HEK293 (cell line): ENCODE measurements around the gene CACNA1C.
"Not testable (repeated sequence)": the region's sequence is repeated elsewhere in the genome, so short reads cannot be mapped to it uniquely, and the experiment has no call there.

Experiments
- CTCF ChIA-PET: fragments of 350-600 bp; formaldehyde crosslinking; extraction: SDS; loops from one replicate; lab custom pipeline; 2021; ENCODE audit warnings: antibody characterized with exemption; lab: Yijun Ruan, JAX
- POLR2A ChIA-PET: fragments of 300-600 bp; formaldehyde crosslinking; extraction: SDS; loops from one replicate; lab custom pipeline; 2020; ENCODE audit warnings: antibody characterized with exemption, inconsistent platforms; lab: Yijun Ruan, JAX
- H3K27ac ChIP-seq: fragments of 200-500 bp; sonication (Bioruptor generic); 2 replicates; pipeline ENCODE4 v1.5.1; 2014; ENCODE audit warnings: low read depth, low read length, control low read depth, inconsistent platforms; ENCODE audit errors: extremely low read depth
- H3K36me3 ChIP-seq, 2 experiments: fragments of 200-500 bp in 1 of 2; sonication (Bioruptor generic) in 1 of 2; 1 replicate in 1 of 2; 2 replicates in 1 of 2; pipeline ENCODE4 v1.5.1; 2014 to 2017; ENCODE audit warnings: inconsistent platforms in 2 of 2, low read length in 2 of 2; ENCODE audit not compliant: control insufficient read depth in 2 of 2, insufficient read depth in 1 of 2
- H3K4me1 ChIP-seq: fragments of 200-500 bp; sonication (Bioruptor generic); 2 replicates; pipeline ENCODE4 v1.5.1; 2014; ENCODE audit warnings: mild to moderate bottlenecking, low read length, inconsistent platforms; ENCODE audit not compliant: control insufficient read depth, insufficient read depth
- H3K4me3 ChIP-seq: 2 replicates; pipeline ENCODE4 v1.5.1; 2011; ENCODE audit warnings: low read depth, mild to moderate bottlenecking, control low read depth, low read length, moderate library complexity
- H3K9me3 ChIP-seq: fragments of 200-500 bp; sonication (Bioruptor generic); 2 replicates; pipeline ENCODE4 v1.5.1; 2014; ENCODE audit warnings: low read depth, low read length, inconsistent platforms; ENCODE audit not compliant: control insufficient read depth, insufficient read depth
- GFI1B ChIP-seq: fragments of 450-650 bp; formaldehyde crosslinking; IDR thresholded peaks from 2 replicates; pipeline ENCODE4 v1.5.1; 2016; ENCODE audit warnings: missing biosample characterization, missing genetic modification characterization
- KLF1 ChIP-seq: fragments of 450-650 bp; formaldehyde crosslinking; IDR thresholded peaks from 2 replicates; pipeline ENCODE4 v1.5.1; 2016; ENCODE audit warnings: missing biosample characterization, missing genetic modification characterization
- SCRT1 ChIP-seq: fragments of 450-650 bp; formaldehyde crosslinking; IDR thresholded peaks from 2 replicates; pipeline ENCODE4 v1.5.1; 2016; ENCODE audit warnings: missing biosample characterization, missing genetic modification characterization, borderline replicate concordance
- SCRT2 ChIP-seq: fragments of 450-650 bp; formaldehyde crosslinking; IDR thresholded peaks from 2 replicates; pipeline ENCODE4 v1.5.1; 2016; ENCODE audit warnings: missing biosample characterization, missing genetic modification characterization
- ZEB2 ChIP-seq: fragments of 450-650 bp; formaldehyde crosslinking; IDR thresholded peaks from 2 replicates; pipeline ENCODE4 v1.5.1; 2016; ENCODE audit warnings: missing biosample characterization, missing genetic modification characterization
- ZNF133 ChIP-seq: fragments of 450-650 bp; formaldehyde crosslinking; IDR thresholded peaks from 2 replicates; pipeline ENCODE4 v1.5.1; 2016; ENCODE audit warnings: missing biosample characterization, missing genetic modification characterization
- ZNF174 ChIP-seq: fragments of 450-650 bp; formaldehyde crosslinking; IDR thresholded peaks from 2 replicates; pipeline ENCODE4 v1.5.0; 2017; ENCODE audit warnings: missing biosample characterization, mild to moderate bottlenecking, missing genetic modification characterization
- ZNF391 ChIP-seq: fragments of 450-650 bp; formaldehyde crosslinking; IDR thresholded peaks from 2 replicates; pipeline ENCODE4 v1.5.1; 2016; ENCODE audit warnings: low read depth, missing biosample characterization, missing genetic modification characterization, borderline replicate concordance
- ZNF426 ChIP-seq: fragments of 450-650 bp; formaldehyde crosslinking; IDR thresholded peaks from 2 replicates; pipeline ENCODE4 v1.5.1; 2017; ENCODE audit warnings: missing biosample characterization, missing genetic modification characterization, mild to moderate bottlenecking, inconsistent platforms, moderate library complexity
- ZNF48 ChIP-seq: fragments of 450-650 bp; formaldehyde crosslinking; IDR thresholded peaks from 2 replicates; pipeline ENCODE4 v1.5.1; 2016; ENCODE audit warnings: missing biosample characterization, missing genetic modification characterization
- ZNF600 ChIP-seq: fragments of 450-650 bp; formaldehyde crosslinking; IDR thresholded peaks from 2 replicates; pipeline ENCODE4 v1.5.1; 2016; ENCODE audit warnings: missing biosample characterization, missing genetic modification characterization
- ZNF785 ChIP-seq: fragments of 450-650 bp; formaldehyde crosslinking; IDR thresholded peaks from 2 replicates; pipeline ENCODE4 v1.5.1; 2016; ENCODE audit warnings: missing biosample characterization, missing genetic modification characterization
- ZNF837 ChIP-seq: fragments of 450-650 bp; formaldehyde crosslinking; IDR thresholded peaks from 2 replicates; pipeline ENCODE4 v1.5.1; 2016; ENCODE audit warnings: missing biosample characterization, missing genetic modification characterization
- TF ChIP-seq, protein P1 (sequence below): fragments of 450-650 bp; formaldehyde crosslinking; IDR thresholded peaks from 2 replicates; pipeline ENCODE4 v1.5.1; 2016; ENCODE audit warnings: missing biosample characterization, missing genetic modification characterization
- TF ChIP-seq, protein P2 (sequence below): fragments of 450-650 bp; formaldehyde crosslinking; IDR thresholded peaks from 2 replicates; pipeline ENCODE4 v1.5.1; 2017; ENCODE audit warnings: missing biosample characterization, missing genetic modification characterization
- TF ChIP-seq, protein P3 (sequence below): fragments of 450-650 bp; formaldehyde crosslinking; IDR thresholded peaks from 2 replicates; pipeline ENCODE4 v1.5.1; 2016; ENCODE audit warnings: missing biosample characterization, missing genetic modification characterization, low read depth
- TF ChIP-seq, protein P4 (sequence below): fragments of 450-650 bp; formaldehyde crosslinking; IDR thresholded peaks from 2 replicates; pipeline ENCODE4 v1.5.1; 2017; ENCODE audit warnings: missing biosample characterization, mild to moderate bottlenecking, missing genetic modification characterization, moderate library complexity
- TF ChIP-seq, protein P5 (sequence below): fragments of 450-650 bp; formaldehyde crosslinking; IDR thresholded peaks from 2 replicates; pipeline ENCODE4 v1.5.1; 2016; ENCODE audit warnings: missing biosample characterization, missing genetic modification characterization
- TF ChIP-seq, protein P6 (sequence below): fragments of 450-650 bp; formaldehyde crosslinking; IDR thresholded peaks from 2 replicates; pipeline ENCODE4 v1.5.1; 2016; ENCODE audit warnings: missing biosample characterization, missing genetic modification characterization
- TF ChIP-seq, protein P7 (sequence below): fragments of 450-650 bp; formaldehyde crosslinking; IDR thresholded peaks from 2 replicates; pipeline ENCODE4 v1.5.1; 2016; ENCODE audit warnings: missing biosample characterization, missing genetic modification characterization

The CACNA1C gene

DNA sequence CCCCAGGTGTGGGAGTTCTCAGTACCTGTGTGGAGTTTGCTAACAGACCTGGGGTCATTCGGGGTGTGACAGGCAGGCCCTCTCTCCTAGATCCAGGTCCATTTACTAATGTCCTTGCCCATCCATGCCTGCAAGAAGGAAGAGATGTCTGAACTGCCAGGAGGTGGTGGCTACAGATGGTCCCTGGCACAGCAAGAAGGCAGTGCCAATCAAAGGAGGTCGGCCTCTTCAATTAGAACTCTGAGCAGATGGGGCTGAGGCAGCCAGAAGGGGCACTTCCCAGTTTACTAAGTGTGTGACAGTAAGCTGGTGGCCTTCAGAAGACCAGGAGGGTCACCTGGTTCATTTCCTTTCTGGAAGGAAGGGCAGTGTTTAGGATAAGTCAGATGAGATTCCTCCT is 202.5 kb downstream of the CACNA1C start:
- POLR2A ChIA-PET: no interaction called here
- Histone ChIP-seq H3K9me3 (no peaks in the 10 kb centered on the region), H3K4me1 (no peaks in the 10 kb centered on the region)
- TF ChIP-seq GFI1B (tag by site-specific recombination) (no peak), ZNF133 (no peak), ZNF48 (tag by site-specific recombination) (no peak), ZNF426 (no peak), KLF1 (tag by site-specific recombination) (no peak), ZEB2 (tag by site-specific recombination) (no peak), SCRT1 (tag by site-specific recombination) (no peak), ZNF785 (tag by site-specific recombination) (no peak), ZNF600 (tag by site-specific recombination) (no peak), ZNF391 (tag by site-specific recombination) (no peak), ZNF837 (no peak), SCRT2 (tag by site-specific recombination) (no peak), ZNF174 (tag by site-specific recombination) (no peak)
- TF ChIP-seq, protein P1, sequence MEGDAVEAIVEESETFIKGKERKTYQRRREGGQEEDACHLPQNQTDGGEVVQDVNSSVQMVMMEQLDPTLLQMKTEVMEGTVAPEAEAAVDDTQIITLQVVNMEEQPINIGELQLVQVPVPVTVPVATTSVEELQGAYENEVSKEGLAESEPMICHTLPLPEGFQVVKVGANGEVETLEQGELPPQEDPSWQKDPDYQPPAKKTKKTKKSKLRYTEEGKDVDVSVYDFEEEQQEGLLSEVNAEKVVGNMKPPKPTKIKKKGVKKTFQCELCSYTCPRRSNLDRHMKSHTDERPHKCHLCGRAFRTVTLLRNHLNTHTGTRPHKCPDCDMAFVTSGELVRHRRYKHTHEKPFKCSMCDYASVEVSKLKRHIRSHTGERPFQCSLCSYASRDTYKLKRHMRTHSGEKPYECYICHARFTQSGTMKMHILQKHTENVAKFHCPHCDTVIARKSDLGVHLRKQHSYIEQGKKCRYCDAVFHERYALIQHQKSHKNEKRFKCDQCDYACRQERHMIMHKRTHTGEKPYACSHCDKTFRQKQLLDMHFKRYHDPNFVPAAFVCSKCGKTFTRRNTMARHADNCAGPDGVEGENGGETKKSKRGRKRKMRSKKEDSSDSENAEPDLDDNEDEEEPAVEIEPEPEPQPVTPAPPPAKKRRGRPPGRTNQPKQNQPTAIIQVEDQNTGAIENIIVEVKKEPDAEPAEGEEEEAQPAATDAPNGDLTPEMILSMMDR (tag by site-specific recombination): no peak
- TF ChIP-seq, protein P2, sequence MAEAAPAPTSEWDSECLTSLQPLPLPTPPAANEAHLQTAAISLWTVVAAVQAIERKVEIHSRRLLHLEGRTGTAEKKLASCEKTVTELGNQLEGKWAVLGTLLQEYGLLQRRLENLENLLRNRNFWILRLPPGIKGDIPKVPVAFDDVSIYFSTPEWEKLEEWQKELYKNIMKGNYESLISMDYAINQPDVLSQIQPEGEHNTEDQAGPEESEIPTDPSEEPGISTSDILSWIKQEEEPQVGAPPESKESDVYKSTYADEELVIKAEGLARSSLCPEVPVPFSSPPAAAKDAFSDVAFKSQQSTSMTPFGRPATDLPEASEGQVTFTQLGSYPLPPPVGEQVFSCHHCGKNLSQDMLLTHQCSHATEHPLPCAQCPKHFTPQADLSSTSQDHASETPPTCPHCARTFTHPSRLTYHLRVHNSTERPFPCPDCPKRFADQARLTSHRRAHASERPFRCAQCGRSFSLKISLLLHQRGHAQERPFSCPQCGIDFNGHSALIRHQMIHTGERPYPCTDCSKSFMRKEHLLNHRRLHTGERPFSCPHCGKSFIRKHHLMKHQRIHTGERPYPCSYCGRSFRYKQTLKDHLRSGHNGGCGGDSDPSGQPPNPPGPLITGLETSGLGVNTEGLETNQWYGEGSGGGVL (tag by site-specific recombination): no peak
- TF ChIP-seq, protein P3, sequence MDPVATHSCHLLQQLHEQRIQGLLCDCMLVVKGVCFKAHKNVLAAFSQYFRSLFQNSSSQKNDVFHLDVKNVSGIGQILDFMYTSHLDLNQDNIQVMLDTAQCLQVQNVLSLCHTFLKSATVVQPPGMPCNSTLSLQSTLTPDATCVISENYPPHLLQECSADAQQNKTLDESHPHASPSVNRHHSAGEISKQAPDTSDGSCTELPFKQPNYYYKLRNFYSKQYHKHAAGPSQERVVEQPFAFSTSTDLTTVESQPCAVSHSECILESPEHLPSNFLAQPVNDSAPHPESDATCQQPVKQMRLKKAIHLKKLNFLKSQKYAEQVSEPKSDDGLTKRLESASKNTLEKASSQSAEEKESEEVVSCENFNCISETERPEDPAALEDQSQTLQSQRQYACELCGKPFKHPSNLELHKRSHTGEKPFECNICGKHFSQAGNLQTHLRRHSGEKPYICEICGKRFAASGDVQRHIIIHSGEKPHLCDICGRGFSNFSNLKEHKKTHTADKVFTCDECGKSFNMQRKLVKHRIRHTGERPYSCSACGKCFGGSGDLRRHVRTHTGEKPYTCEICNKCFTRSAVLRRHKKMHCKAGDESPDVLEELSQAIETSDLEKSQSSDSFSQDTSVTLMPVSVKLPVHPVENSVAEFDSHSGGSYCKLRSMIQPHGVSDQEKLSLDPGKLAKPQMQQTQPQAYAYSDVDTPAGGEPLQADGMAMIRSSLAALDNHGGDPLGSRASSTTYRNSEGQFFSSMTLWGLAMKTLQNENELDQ (tag by site-specific recombination): no peak
- TF ChIP-seq, protein P4, sequence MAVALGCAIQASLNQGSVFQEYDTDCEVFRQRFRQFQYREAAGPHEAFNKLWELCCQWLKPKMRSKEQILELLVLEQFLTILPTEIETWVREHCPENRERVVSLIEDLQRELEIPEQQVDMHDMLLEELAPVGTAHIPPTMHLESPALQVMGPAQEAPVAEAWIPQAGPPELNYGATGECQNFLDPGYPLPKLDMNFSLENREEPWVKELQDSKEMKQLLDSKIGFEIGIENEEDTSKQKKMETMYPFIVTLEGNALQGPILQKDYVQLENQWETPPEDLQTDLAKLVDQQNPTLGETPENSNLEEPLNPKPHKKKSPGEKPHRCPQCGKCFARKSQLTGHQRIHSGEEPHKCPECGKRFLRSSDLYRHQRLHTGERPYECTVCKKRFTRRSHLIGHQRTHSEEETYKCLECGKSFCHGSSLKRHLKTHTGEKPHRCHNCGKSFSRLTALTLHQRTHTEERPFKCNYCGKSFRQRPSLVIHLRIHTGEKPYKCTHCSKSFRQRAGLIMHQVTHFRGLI (tag by site-specific recombination): no peak
- TF ChIP-seq, protein P5, sequence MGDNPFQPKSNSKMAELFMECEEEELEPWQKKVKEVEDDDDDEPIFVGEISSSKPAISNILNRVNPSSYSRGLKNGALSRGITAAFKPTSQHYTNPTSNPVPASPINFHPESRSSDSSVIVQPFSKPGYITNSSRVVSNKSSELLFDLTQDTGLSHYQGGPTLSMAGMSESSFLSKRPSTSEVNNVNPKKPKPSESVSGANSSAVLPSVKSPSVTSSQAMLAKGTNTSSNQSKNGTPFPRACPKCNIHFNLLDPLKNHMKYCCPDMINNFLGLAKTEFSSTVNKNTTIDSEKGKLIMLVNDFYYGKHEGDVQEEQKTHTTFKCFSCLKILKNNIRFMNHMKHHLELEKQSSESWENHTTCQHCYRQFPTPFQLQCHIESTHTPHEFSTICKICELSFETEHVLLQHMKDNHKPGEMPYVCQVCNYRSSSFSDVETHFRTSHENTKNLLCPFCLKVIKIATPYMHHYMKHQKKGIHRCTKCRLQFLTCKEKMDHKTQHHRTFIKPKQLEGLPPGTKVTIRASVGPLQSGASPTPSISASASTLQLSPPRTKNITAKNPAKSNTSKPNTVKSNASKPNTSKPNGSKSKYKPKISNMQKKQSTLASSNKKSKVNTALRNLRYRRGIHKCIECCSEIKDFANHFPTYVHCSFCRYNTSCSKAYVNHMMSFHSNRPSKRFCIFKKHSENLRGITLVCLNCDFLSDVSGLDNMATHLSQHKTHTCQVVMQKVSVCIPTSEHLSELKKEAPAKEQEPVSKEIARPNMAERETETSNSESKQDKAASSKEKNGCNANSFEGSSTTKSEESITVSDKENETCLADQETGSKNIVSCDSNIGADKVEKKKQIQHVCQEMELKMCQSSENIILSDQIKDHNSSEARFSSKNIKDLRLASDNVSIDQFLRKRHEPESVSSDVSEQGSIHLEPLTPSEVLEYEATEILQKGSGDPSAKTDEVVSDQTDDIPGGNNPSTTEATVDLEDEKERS: no peak
- TF ChIP-seq, protein P6, sequence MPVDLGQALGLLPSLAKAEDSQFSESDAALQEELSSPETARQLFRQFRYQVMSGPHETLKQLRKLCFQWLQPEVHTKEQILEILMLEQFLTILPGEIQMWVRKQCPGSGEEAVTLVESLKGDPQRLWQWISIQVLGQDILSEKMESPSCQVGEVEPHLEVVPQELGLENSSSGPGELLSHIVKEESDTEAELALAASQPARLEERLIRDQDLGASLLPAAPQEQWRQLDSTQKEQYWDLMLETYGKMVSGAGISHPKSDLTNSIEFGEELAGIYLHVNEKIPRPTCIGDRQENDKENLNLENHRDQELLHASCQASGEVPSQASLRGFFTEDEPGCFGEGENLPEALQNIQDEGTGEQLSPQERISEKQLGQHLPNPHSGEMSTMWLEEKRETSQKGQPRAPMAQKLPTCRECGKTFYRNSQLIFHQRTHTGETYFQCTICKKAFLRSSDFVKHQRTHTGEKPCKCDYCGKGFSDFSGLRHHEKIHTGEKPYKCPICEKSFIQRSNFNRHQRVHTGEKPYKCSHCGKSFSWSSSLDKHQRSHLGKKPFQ (tag by site-specific recombination): no peak
- TF ChIP-seq, protein P7, sequence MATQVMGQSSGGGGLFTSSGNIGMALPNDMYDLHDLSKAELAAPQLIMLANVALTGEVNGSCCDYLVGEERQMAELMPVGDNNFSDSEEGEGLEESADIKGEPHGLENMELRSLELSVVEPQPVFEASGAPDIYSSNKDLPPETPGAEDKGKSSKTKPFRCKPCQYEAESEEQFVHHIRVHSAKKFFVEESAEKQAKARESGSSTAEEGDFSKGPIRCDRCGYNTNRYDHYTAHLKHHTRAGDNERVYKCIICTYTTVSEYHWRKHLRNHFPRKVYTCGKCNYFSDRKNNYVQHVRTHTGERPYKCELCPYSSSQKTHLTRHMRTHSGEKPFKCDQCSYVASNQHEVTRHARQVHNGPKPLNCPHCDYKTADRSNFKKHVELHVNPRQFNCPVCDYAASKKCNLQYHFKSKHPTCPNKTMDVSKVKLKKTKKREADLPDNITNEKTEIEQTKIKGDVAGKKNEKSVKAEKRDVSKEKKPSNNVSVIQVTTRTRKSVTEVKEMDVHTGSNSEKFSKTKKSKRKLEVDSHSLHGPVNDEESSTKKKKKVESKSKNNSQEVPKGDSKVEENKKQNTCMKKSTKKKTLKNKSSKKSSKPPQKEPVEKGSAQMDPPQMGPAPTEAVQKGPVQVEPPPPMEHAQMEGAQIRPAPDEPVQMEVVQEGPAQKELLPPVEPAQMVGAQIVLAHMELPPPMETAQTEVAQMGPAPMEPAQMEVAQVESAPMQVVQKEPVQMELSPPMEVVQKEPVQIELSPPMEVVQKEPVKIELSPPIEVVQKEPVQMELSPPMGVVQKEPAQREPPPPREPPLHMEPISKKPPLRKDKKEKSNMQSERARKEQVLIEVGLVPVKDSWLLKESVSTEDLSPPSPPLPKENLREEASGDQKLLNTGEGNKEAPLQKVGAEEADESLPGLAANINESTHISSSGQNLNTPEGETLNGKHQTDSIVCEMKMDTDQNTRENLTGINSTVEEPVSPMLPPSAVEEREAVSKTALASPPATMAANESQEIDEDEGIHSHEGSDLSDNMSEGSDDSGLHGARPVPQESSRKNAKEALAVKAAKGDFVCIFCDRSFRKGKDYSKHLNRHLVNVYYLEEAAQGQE (tag by site-specific recombination): no peak
- TF ChIP-seq, all 188 proteins: peak for 0
- H3K4me3 ChIP-seq: no peak overlapping the region
- no peak overlapping the region for H3K27ac ChIP-seq
- CTCF ChIA-PET: no interaction called here
- H3K36me3 ChIP-seq: no peaks in the 10 kb centered on the region

DNA sequence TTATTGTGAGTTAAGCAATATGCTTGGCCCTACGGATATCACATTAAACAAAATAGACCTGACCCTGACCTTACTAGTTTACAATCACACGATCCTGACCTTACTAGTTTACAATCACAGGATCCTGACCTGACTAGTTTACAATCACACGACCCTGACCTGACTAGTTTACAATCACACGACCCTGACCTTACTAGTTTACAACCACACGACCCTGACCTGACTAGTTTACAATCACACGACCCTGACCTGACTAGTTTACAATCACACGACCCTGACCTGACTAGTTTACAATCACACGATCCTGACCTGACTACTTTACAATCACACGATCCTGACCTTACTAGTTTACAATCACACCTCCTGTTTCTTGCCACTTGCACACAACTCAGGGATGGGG is 202.9 kb downstream of the CACNA1C start:
- H3K27ac ChIP-seq, H3K4me3 ChIP-seq, CTCF ChIA-PET, H3K36me3 ChIP-seq, H3K4me1 ChIP-seq, H3K9me3 ChIP-seq, POLR2A ChIA-PET: not testable (repeated sequence)
